Colonic mucosa (tissue), 4 donors: ENCODE measurements around the gene IFFO2. TPM values are rescaled to one million over a fixed set of nuclear protein-coding genes. Genes with fewer than 3 reads are reported as not detected.
A peak's percentile ranks its signal among the peaks of the same experiment; 100 is the strongest.

Experiments
- DNase-seq: peaks from one replicate; pipeline ENCODE4 v3.0.0-alpha.2; 2020
- H3K27ac ChIP-seq: fragments of 200-600 bp; one replicate; pipeline ENCODE4 v1.8.0; 2021
- H3K27me3 ChIP-seq: fragments of 200-600 bp; one replicate; pipeline ENCODE4 v1.8.0; 2021
- H3K36me3 ChIP-seq: fragments of 200-600 bp; one replicate; pipeline ENCODE4 v1.8.0; 2021
- H3K4me1 ChIP-seq: fragments of 200-600 bp; one replicate; pipeline ENCODE4 v1.8.0; 2021; ENCODE audit warnings: mild to moderate bottlenecking
- H3K4me3 ChIP-seq: fragments of 200-600 bp; one replicate; pipeline ENCODE4 v1.8.0; 2021
- H3K9ac ChIP-seq, 2 donors: one replicate each; pipeline ENCODE4 v1.7.0; 2013; ENCODE audit warnings: control low read depth in 2 of 2, low read depth in 2 of 2, low read length in 2 of 2
- H3K9me3 ChIP-seq: fragments of 200-600 bp; one replicate; pipeline ENCODE4 v1.8.0; 2021
- intact Hi-C: fragments of 100-400 bp; cut with DNase I; formaldehyde crosslinking; loops from one replicate; pipeline ENCODE4 v1.14.1; 2022
- total RNA-seq, 2 donors: library from RNA; stranded (reverse); fragmentation: NEBNext Ultra II Directional in 1 of 2; extraction: Animal tissue kit (Norgen Biotek cat#: 25700) in 1 of 2; gene quantifications; one replicate each; pipeline ENCODE4 v1.2.1, GENCODE V29; 2021
- TF ChIP-seq, protein P1 (sequence below): fragments of 200-600 bp; IDR thresholded peaks from one replicate; pipeline ENCODE4 v1.8.0; 2022; ENCODE audit warnings: antibody characterized with exemption, mild to moderate bottlenecking
- donor health status: healthy.
- donor health status: DM: no; HTN: no; CAD: no.
- donor health status: DM: no; HTN: no; CAD: no.

The IFFO2 gene
- total RNA-seq, 2 donors from 2014 or later = 5.6 to 14.0 TPM

DNA sequence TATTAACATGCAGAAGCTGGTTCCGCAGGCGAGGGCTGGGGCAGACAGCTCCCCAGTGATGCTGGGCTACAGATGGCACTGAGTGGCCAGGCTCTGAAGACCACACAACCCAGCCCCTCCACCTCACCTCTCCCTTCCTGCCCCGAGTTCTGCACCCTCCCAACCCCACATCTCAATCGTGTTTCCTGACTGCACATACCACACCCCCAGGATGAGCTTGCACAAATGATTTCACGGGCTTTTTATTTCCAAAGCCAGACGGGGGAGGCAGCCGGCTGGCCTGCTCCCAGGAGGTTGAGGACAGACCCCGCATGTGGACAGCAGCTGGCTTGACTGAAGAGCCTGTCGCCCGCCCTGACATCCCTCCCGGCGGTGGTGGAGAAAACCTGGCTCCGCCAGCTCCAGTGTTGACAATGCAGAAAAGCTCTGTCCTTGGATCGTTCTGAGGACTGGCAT is 32.7 kb downstream of the IFFO2 start:
- no peaks in the 10 kb centered on the region for H3K36me3 ChIP-seq
- H3K9me3 ChIP-seq = no peaks in the 10 kb centered on the region
- no peak overlapping the region for H3K27ac ChIP-seq
- peaks cover 9% of the 10 kb centered on the region for H3K4me1 ChIP-seq
- no peak for DNase-seq
- H3K9ac ChIP-seq = no peak overlapping the region
- H3K4me3 ChIP-seq = no peak overlapping the region
- intact Hi-C loops = no loop called here
- TF ChIP-seq, protein P1, sequence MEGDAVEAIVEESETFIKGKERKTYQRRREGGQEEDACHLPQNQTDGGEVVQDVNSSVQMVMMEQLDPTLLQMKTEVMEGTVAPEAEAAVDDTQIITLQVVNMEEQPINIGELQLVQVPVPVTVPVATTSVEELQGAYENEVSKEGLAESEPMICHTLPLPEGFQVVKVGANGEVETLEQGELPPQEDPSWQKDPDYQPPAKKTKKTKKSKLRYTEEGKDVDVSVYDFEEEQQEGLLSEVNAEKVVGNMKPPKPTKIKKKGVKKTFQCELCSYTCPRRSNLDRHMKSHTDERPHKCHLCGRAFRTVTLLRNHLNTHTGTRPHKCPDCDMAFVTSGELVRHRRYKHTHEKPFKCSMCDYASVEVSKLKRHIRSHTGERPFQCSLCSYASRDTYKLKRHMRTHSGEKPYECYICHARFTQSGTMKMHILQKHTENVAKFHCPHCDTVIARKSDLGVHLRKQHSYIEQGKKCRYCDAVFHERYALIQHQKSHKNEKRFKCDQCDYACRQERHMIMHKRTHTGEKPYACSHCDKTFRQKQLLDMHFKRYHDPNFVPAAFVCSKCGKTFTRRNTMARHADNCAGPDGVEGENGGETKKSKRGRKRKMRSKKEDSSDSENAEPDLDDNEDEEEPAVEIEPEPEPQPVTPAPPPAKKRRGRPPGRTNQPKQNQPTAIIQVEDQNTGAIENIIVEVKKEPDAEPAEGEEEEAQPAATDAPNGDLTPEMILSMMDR = no peak
- no peaks in the 10 kb centered on the region for H3K27me3 ChIP-seq

- intact Hi-C loops = no loop called here
- DNase-seq = no peak
- H3K4me1 ChIP-seq = peaks cover 9% of the 10 kb centered on the region
These were observed 33.4 kb downstream of the IFFO2 start for GRCh38 chr1:18922848-18923755.

DNA sequence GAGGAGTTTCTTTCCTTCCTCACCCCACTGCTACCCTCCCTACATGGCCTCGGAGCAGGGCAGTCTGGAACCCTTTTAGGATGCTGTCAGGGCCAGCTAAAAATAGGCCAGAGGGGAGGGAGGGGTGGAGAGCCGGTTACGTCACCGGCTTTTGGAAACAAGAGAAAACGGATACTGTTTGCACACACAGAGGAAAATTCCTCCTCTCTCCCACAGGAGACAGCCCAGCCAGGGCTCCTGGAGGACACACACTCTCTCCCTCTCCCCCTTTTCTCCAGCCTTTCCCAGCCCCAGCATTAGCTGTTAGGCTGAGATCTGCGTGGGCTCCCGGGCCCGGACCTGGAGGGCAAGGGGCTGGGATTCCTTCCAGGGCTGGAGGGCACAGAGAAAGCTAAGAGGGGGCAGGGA is 34.2 kb downstream of the IFFO2 start:
- H3K27ac ChIP-seq = peak overlapping the region; percentile 73
- intact Hi-C loops = no loop called here
- H3K4me1 ChIP-seq = peaks cover 9% of the 10 kb centered on the region
- no peaks in the 10 kb centered on the region for H3K9me3 ChIP-seq
- TF ChIP-seq, protein P1 = no peak
- DNase-seq = peak; percentile 50
- H3K27me3 ChIP-seq = no peaks in the 10 kb centered on the region
- no peaks in the 10 kb centered on the region for H3K36me3 ChIP-seq
- no peak overlapping the region for H3K4me3 ChIP-seq
- H3K9ac ChIP-seq = peak overlapping the region in 1 of 2 donors; percentile 51

More at GRCh38 chr1:18922848-18923755, 33.4 kb downstream of the IFFO2 start:
- TF ChIP-seq, protein P1 = no peak
- H3K4me3 ChIP-seq = no peak overlapping the region
- no peaks in the 10 kb centered on the region for H3K9me3 ChIP-seq
- peak overlapping the region in 1 of 2 donors; percentile 29 for H3K9ac ChIP-seq
- H3K36me3 ChIP-seq = no peaks in the 10 kb centered on the region
- H3K27me3 ChIP-seq = no peaks in the 10 kb centered on the region
- H3K27ac ChIP-seq = peak overlapping the region; percentile 73

GRCh38 chr1:18921516-18922251 is 34.8 kb downstream of the IFFO2 start:
- H3K9ac ChIP-seq = no peak overlapping the region
- H3K4me3 ChIP-seq = no peak overlapping the region
- peaks cover 9% of the 10 kb centered on the region for H3K4me1 ChIP-seq

GRCh38 chr1:18920931-18921330 is 35.5 kb downstream of the IFFO2 start:
- Histone ChIP-seq H3K4me3 (no peak overlapping the region), H3K9ac (no peak overlapping the region), H3K4me1 (peaks cover 9% of the 10 kb centered on the region), H3K27ac (no peak overlapping the region), H3K36me3 (no peaks in the 10 kb centered on the region), H3K27me3 (no peaks in the 10 kb centered on the region), H3K9me3 (no peaks in the 10 kb centered on the region)
- intact Hi-C loops = no loop called here
- TF ChIP-seq, protein P1 = no peak
- DNase-seq = no peak

More at GRCh38 chr1:18921516-18922251, 34.8 kb downstream of the IFFO2 start:
- H3K9me3 ChIP-seq = no peaks in the 10 kb centered on the region
- DNase-seq = no peak
- TF ChIP-seq, protein P1 = no peak
- intact Hi-C loops = no loop called here
- peak overlapping the region; percentile 55 for H3K27ac ChIP-seq
- no peaks in the 10 kb centered on the region for H3K36me3 ChIP-seq
- no peaks in the 10 kb centered on the region for H3K27me3 ChIP-seq
